ENCODE results near the gene METTL5. TPM values are rescaled to one million over a fixed set of nuclear protein-coding genes. Genes with fewer than 3 reads are reported as not detected.
A peak's percentile ranks its signal among the peaks of the same experiment; 100 is the strongest.

The METTL5 gene
- total and polyA plus RNA-seq, 11 donors, result 50.8 to 120 (median 69.8) TPM

DNA sequence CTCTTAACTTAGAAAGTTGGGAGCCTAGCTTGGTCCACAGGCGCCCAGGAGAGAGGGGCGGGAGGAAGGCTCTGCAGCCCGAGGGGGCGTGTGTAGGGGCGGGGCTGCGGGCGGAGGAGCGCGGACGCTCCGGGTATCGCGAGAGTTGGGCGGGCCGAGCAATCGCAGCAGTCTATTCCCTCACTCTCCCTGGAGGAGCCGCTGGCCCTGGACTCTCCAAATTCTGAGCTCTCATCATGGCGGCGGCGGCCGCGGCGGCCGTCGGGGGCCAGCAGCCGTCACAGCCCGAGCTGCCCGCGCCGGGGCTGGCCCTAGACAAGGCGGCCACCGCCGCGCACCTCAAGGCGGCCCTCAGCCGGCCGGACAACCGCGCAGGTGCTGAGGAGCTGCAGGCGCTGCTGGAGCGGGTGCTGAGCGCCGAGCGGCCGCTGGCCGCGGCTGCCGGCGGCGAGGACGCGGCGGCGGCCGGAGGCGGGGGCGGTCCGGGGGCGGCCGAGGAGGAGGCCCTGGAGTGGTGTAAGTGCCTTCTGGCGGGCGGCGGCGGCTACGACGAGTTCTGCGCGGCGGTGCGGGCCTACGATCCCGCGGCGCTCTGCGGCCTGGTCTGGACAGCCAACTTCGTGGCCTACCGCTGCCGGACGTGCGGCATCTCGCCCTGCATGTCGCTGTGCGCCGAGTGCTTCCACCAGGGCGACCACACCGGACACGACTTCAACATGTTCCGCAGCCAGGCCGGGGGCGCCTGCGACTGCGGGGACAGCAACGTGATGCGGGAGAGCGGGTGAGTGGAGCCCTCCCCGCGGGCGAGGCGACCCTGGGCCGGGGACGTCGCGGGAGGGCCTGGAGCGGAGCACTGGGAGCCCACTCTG lies 2.8 kb upstream of the METTL5 start, which contains the start of gene UBR3:
TSS of gene UBR3 (plus strand) at position 183 of the 869 bp plus-strand sequence. CDS start at position 237, 54 bp downstream.
- Histone ChIP-seq H3K4me1 (peaks cover 0 to 68% (median 47%) of the 10 kb centered on the region in 12 donors), H3K27ac (peak within 1 kb of the TSS; percentile 87 to 96 (median 92)), H3K4me3 (peak within 1 kb of the TSS; percentile 76 to 98 (median 92)), H3K27me3 (no peaks in the 10 kb centered on the region), H3K36me3 (peaks cover 0 to 4% (median 0%) of the 10 kb centered on the region in 9 donors), H3K9me3 (no peaks in the 10 kb centered on the region)
- ATAC-seq (peak; percentile 91 to 95 (median 94)), DNase-seq (peak; percentile 95 to 97 (median 96))
- 0% methylated on average over 72 to 104 of the region's 104 CpGs for WGBS, 4 donors
- intact Hi-C loops (cut with DNase I), result loop anchor here in 7 of 10 donors (2.0 to 10.0 kb wide), 4 partner anchors 47 to 100 kb away; no protein-coding TSS in a partner anchor
- peak in 1 of 2 donors; percentile 88 for TF ChIP-seq POLR2A (IDR thresholded peaks at IDR 0.05)
- TF ChIP-seq, protein P1, sequence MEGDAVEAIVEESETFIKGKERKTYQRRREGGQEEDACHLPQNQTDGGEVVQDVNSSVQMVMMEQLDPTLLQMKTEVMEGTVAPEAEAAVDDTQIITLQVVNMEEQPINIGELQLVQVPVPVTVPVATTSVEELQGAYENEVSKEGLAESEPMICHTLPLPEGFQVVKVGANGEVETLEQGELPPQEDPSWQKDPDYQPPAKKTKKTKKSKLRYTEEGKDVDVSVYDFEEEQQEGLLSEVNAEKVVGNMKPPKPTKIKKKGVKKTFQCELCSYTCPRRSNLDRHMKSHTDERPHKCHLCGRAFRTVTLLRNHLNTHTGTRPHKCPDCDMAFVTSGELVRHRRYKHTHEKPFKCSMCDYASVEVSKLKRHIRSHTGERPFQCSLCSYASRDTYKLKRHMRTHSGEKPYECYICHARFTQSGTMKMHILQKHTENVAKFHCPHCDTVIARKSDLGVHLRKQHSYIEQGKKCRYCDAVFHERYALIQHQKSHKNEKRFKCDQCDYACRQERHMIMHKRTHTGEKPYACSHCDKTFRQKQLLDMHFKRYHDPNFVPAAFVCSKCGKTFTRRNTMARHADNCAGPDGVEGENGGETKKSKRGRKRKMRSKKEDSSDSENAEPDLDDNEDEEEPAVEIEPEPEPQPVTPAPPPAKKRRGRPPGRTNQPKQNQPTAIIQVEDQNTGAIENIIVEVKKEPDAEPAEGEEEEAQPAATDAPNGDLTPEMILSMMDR (IDR thresholded peaks at IDR 0.05), result peak in 1 of 12 donors; percentile 8

DNA sequence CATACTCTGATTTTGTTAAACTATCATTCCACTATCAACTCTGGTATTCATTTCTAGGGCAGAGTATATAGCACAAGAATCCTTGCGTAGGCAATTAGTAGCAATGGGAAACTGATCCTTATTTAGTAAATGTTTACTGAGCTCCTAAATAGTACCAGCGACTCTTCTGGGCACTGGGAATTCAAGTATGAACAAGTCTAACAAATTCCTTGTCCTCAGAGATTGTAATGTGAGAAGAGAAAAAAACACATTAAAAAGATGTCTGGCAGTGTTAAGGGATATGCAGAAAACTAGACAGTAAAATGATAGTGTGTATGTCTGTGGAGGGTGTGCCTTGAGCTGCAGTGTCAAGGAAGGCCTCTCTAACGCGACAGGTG lies 721 bp downstream of the METTL5 start:
- DNase-seq (no peak), ATAC-seq (no peak)
- TF ChIP-seq, protein P1 (IDR thresholded peaks at IDR 0.05), result no peak
- TF ChIP-seq POLR2A (IDR thresholded peaks at IDR 0.05), result no peak
- peaks cover 0 to 28% (median 6%) of the 10 kb centered on the region in 9 donors for H3K36me3 ChIP-seq
- intact Hi-C loops (cut with DNase I), result loop anchor here in 9 of 10 donors (1.0 to 10.0 kb wide), 7 partner anchors 51 to 105 kb away; no protein-coding TSS in a partner anchor
- H3K9me3 ChIP-seq, result no peaks in the 10 kb centered on the region
- peak overlapping the region in 11 of 12 donors; percentile 27 to 91 (median 88) for H3K27ac ChIP-seq
- 23 to 26% (median 24%) methylated on average over 4 of the region's 4 CpGs for WGBS, 4 donors
- peak overlapping the region; percentile 45 to 98 (median 85) for H3K4me3 ChIP-seq
- H3K4me1 ChIP-seq, result peaks cover 0 to 45% (median 26%) of the 10 kb centered on the region in 12 donors
- no peaks in the 10 kb centered on the region for H3K27me3 ChIP-seq

DNA sequence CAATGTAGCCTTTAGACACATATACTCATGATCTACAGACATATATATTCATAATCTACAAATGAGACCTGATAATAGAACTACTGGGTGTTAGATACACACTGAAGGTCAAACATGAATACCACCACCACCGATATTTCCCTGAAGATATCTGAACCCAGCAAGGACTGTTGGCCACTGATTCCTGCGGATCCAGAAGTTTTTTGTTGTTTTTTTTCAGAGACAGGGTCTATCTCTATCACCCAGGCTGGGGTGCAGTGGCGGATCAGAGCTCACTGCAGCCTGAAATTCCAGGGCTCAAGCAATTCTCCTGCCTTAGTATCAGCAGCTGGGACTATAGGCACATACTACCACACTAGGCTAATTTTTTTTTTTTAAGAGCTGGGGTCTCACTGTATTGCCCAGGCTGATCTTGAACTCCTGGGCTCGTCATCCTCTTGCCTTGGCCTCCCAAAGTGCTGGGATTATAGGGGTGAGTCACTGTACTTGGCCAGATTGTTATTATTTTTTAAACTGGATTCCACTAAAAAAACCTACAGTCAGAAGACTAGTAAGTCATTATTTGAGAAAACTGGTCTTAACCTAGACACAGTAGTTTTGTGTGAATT lies 1.8 kb downstream of the METTL5 start:
- Histone ChIP-seq H3K4me1 (peaks cover 0 to 40% (median 21%) of the 10 kb centered on the region in 12 donors), H3K4me3 (peak overlapping the region in 2 of 12 donors; percentile 3 to 13)
- TF ChIP-seq, protein P1 (IDR thresholded peaks at IDR 0.05), result no peak
- no peak for TF ChIP-seq POLR2A (IDR thresholded peaks at IDR 0.05)

More for the DNA sequence above, 1.8 kb downstream of the METTL5 start:
- Histone ChIP-seq H3K27ac (no peak overlapping the region), H3K9me3 (no peaks in the 10 kb centered on the region), H3K36me3 (peaks cover 0 to 38% (median 17%) of the 10 kb centered on the region in 9 donors), H3K27me3 (no peaks in the 10 kb centered on the region)
- DNase-seq (no peak), ATAC-seq (no peak)
- intact Hi-C loops (cut with DNase I), result loop anchor here in 4 of 10 donors (5.0 to 10.0 kb wide), 3 partner anchors 52 to 104 kb away; no protein-coding TSS in a partner anchor
- 82 to 88% (median 84%) methylated on average over 4 of the region's 4 CpGs for WGBS, 4 donors
